Duodenal mucosa (tissue), 2 donors: ENCODE measurements around the gene DNAJB9.

Experiments
- H3K27ac ChIP-seq: one replicate; pipeline ENCODE4 v1.7.0; 2013; ENCODE audit warnings: low read depth, low read length
- H3K27me3 ChIP-seq, 2 donors: one replicate each; pipeline ENCODE4 v1.7.0; 2013; ENCODE audit warnings: low read length in 2 of 2, control low read depth in 1 of 2; ENCODE audit not compliant: insufficient read depth in 2 of 2, control insufficient read depth in 1 of 2
- H3K36me3 ChIP-seq, 2 donors: one replicate each; pipeline ENCODE4 v1.7.0; 2013; ENCODE audit warnings: low read length in 2 of 2, control low read depth in 1 of 2; ENCODE audit not compliant: insufficient read depth in 2 of 2, control insufficient read depth in 1 of 2
- H3K4me1 ChIP-seq, 2 donors: one replicate each; pipeline ENCODE4 v1.7.0; 2013; ENCODE audit warnings: low read length in 2 of 2, control low read depth in 1 of 2; ENCODE audit not compliant: insufficient read depth in 2 of 2, control insufficient read depth in 1 of 2
- H3K4me3 ChIP-seq, 2 donors: one replicate each; pipeline ENCODE4 v1.7.0; 2013; ENCODE audit warnings: low read length in 2 of 2, low read depth in 1 of 2
- H3K9ac ChIP-seq, 2 donors: one replicate each; pipeline ENCODE4 v1.7.0; 2013; ENCODE audit warnings: low read length in 2 of 2, low read depth in 1 of 2
- H3K9me3 ChIP-seq, 2 donors: one replicate each; pipeline ENCODE4 v1.7.0; 2013; ENCODE audit warnings: low read length in 2 of 2, control low read depth in 1 of 2; ENCODE audit not compliant: control insufficient read depth in 1 of 2

DNAJB9 gene

GRCh38 chr7:108561047-108561619 is 8.5 kb upstream of the DNAJB9 start:
- no peaks in the 10 kb centered on the region for H3K36me3 ChIP-seq
- H3K27me3 ChIP-seq = no peaks in the 10 kb centered on the region
- H3K9me3 ChIP-seq = peaks cover 12 to 17% of the 10 kb centered on the region in 2 donors
- no peaks in the 10 kb centered on the region for H3K4me1 ChIP-seq
- H3K27ac ChIP-seq = no peak overlapping the region
- no peak overlapping the region for H3K9ac ChIP-seq
- no peak overlapping the region for H3K4me3 ChIP-seq

- H3K4me3 ChIP-seq = no peak overlapping the region
- no peaks in the 10 kb centered on the region for H3K27me3 ChIP-seq
- no peaks in the 10 kb centered on the region for H3K36me3 ChIP-seq
- peaks cover 12 to 18% of the 10 kb centered on the region in 2 donors for H3K4me1 ChIP-seq
- no peak overlapping the region for H3K9ac ChIP-seq
- H3K27ac ChIP-seq = no peak overlapping the region
- H3K9me3 ChIP-seq = no peaks in the 10 kb centered on the region
Measured at GRCh38 chr7:108565987-108566386, 3.7 kb upstream of the DNAJB9 start.

DNA sequence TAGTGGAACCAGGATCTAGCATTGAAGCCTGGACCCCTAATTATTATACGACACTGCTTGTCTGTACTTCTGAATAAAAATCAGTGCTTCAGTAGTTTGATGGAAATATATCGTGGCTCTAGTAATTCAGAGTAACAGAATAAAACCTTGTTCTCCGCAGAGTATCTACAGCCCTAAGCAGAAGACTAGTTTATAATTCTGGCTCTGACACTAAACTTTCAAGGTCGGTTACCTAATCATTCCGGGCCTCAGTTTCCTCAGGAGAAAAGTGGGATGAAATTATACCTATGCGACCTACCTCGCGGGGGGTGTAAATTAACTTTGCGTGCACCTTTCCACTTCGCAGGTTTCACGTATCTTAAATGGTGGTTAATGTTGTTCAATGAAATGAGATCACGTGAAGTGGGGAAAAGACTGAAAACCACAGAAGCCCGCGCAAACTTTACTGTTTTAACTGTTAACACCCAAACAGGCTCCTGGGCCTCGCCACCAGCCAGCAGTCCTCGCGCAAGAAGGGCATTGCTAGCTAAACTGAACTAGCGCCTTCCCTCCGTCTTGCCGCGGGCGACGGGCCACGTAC is 783 bp upstream of the DNAJB9 start:
- H3K4me1 ChIP-seq = peaks cover 18% of the 10 kb centered on the region in 2 donors
- H3K36me3 ChIP-seq = peaks cover 11% of the 10 kb centered on the region in 2 donors
- H3K9ac ChIP-seq = peak overlapping the region; percentile 92 to 93
- no peaks in the 10 kb centered on the region for H3K9me3 ChIP-seq
- no peaks in the 10 kb centered on the region for H3K27me3 ChIP-seq
- H3K27ac ChIP-seq = peak overlapping the region; percentile 97
- peak overlapping the region; percentile 87 to 92 for H3K4me3 ChIP-seq

DNA sequence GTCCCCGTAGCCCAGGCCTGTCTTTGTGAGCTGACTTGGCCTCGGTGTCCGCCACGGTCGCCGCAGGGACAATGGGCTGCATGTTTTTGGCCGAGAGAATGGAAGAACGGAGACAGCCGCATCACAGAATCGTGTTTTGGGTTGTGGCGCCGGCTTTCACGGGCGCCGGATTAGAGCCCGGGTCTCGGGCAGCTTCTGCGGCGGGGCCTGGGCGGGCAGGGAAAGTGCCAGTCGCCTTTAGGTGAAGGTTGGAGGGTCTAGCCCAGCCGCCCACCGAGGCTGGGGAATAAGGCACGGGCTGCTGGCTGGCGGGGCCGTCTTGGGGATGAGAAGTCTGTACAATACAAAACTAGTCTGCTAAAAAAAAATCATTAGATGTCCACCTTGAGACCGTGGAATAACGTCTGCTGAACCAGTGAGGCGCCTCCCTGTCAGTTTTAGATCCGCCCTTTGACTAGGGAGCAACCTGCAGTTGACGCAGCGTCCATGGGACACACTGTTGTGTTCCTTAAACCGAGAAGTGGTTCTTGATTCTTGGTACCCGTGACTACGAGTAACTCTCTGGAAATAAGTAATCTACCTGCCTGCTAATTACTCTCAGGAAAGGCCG is 577 bp downstream of the DNAJB9 start:
- Histone ChIP-seq H3K27ac (peak overlapping the region; percentile 97), H3K4me1 (peaks cover 18% of the 10 kb centered on the region in 2 donors), H3K9me3 (no peaks in the 10 kb centered on the region), H3K9ac (peak overlapping the region; percentile 94 to 96), H3K36me3 (peaks cover 11 to 16% of the 10 kb centered on the region in 2 donors), H3K27me3 (no peaks in the 10 kb centered on the region), H3K4me3 (peak overlapping the region; percentile 92 to 93)

DNA sequence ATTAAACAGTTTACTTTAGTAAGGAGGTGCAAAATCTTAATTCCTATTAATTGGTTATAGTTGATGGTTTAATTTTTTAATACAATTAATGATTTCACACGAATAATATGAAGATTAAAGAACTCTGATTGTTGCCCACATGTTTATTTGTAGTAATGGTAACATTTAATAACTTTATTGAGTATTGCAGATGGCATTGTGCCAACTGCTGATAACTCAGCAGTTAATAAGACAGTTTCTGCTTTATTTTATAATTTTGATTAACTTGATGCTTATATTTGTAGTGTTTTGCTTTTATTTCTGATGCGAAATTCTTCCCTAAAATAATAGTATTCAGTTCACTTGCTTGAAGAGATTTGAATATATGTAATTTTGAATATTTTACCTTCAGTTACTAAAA is 2.8 kb downstream of the DNAJB9 start:
- no peak overlapping the region for H3K9ac ChIP-seq
- no peak overlapping the region for H3K4me3 ChIP-seq
- H3K36me3 ChIP-seq = peaks cover 11 to 25% of the 10 kb centered on the region in 2 donors
- H3K4me1 ChIP-seq = peaks cover 12 to 15% of the 10 kb centered on the region in 2 donors
- H3K9me3 ChIP-seq = no peaks in the 10 kb centered on the region
- H3K27ac ChIP-seq = no peak overlapping the region
- no peaks in the 10 kb centered on the region for H3K27me3 ChIP-seq

GRCh38 chr7:108575156-108575555 is 5.5 kb downstream of the DNAJB9 start:
- H3K36me3 ChIP-seq = peaks cover 20 to 34% of the 10 kb centered on the region in 2 donors
- no peaks in the 10 kb centered on the region for H3K27me3 ChIP-seq
- no peak overlapping the region for H3K27ac ChIP-seq
- peaks cover 0 to 5% of the 10 kb centered on the region in 2 donors for H3K4me1 ChIP-seq
- H3K4me3 ChIP-seq = no peak overlapping the region
- no peak overlapping the region for H3K9ac ChIP-seq
- peaks cover 0 to 9% of the 10 kb centered on the region in 2 donors for H3K9me3 ChIP-seq

- no peak overlapping the region for H3K27ac ChIP-seq
- peaks cover 20 to 37% of the 10 kb centered on the region in 2 donors for H3K36me3 ChIP-seq
- H3K9ac ChIP-seq = no peak overlapping the region
Measured at GRCh38 chr7:108576116-108576515, 6.4 kb downstream of the DNAJB9 start.

DNA sequence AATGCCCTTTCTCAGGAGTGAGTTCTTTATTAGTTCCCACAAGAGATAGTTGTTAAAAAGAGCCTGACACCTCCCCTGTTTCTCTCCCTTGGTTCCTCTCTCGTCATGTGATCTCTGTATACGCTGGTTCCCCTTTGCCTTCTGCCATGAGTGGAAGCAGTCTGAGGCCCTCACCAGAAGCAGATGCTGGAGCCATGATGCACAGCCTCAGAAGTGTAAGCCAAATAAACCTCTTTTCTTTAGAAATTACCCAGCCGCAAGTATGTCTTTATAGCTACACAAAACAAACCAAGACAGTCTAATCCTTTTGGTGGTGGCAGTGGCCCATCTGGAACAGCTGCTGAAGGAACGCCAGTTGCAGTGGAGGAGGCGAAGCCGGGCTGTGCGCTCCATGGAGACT is 9.3 kb downstream of the DNAJB9 start:
- no peaks in the 10 kb centered on the region for H3K4me1 ChIP-seq

More at GRCh38 chr7:108576116-108576515, 6.4 kb downstream of the DNAJB9 start:
- peaks cover 0 to 5% of the 10 kb centered on the region in 2 donors for H3K4me1 ChIP-seq
- H3K27me3 ChIP-seq = no peaks in the 10 kb centered on the region
- H3K4me3 ChIP-seq = no peak overlapping the region
- H3K9me3 ChIP-seq = peaks cover 0 to 9% of the 10 kb centered on the region in 2 donors

DNA sequence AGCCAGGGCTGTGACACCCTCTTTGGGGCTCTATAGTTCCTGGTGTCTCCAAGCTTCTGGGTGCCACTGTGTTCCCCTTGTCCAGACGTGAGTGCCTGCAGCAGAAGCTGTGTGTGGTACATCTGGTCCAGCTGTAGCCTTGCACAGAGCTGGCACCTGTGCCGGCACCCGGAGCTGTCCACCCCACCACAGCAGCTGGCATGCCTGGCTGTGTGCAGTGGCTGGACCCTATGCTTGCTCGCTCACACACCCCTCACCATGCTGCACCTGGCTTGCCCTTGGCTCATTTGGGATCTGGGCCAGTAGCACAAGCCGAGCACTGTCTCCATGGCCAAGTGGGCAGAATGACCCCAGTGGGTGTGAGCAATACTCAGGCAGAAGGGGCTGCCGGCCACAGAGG is 10.6 kb downstream of the DNAJB9 start:
- H3K9ac ChIP-seq = no peak overlapping the region
- H3K4me1 ChIP-seq = no peaks in the 10 kb centered on the region
- H3K27me3 ChIP-seq = no peaks in the 10 kb centered on the region
- peaks cover 9 to 20% of the 10 kb centered on the region in 2 donors for H3K36me3 ChIP-seq
- peaks cover 0 to 9% of the 10 kb centered on the region in 2 donors for H3K9me3 ChIP-seq
- no peak overlapping the region for H3K27ac ChIP-seq
- H3K4me3 ChIP-seq = no peak overlapping the region

More for the DNA sequence above, 9.3 kb downstream of the DNAJB9 start:
- Histone ChIP-seq H3K27me3 (no peaks in the 10 kb centered on the region), H3K4me3 (no peak overlapping the region), H3K9ac (no peak overlapping the region), H3K27ac (no peak overlapping the region), H3K9me3 (peaks cover 0 to 9% of the 10 kb centered on the region in 2 donors), H3K36me3 (peaks cover 9 to 26% of the 10 kb centered on the region in 2 donors)
